Measurements from ENCODE around the gene IL33. TPM values are rescaled to one million over a fixed set of nuclear protein-coding genes. Genes with fewer than 3 reads are reported as not detected.

IL33 gene
- total RNA-seq, result 24.7 and 44.6 TPM in 2 replicates

DNA sequence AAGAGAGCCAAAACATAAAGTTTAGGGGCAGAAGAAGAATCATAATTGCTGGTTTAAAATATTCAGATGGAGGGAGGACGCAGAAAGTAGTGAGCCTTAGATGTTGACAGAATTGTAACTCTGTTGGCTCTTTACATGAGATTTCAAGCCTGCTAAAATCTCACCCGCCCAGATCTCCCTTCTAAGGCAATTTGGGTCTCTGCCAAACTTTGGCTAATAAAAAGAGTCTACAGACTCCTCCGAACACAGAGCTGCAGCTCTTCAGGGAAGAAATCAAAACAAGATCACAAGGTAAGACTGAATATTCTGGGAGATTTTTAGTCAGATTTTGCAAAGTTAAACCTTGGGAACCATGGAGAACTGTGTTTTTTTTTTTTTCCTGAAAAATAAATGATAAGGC lies at the start of gene IL33:
Gene IL33, plus strand, starts transcription at position 246 of the 400 bp plus-strand sequence. CDS start 25,888 bp downstream, outside the sequence.

Other genes starting within 250 kb of the IL33 start
- 33.4 and 43.3 TPM in 2 replicates for gene RANBP6, start 200.2 kb upstream of the IL33 start, total RNA-seq
- not detected in 2 replicates for gene TPD52L3, start 112.6 kb downstream of the IL33 start, total RNA-seq
- 102 and 103 TPM in 2 replicates for gene UHRF2, start 197.4 kb downstream of the IL33 start, total RNA-seq

Measured in uterine smooth muscle cell (primary cell).